Mesenchymal stem cell (in vitro differentiated cells and primary cell): ENCODE measurements around the gene CBR1.

Source experiments
- DNase-seq: peaks from one replicate; pipeline ENCODE4 v3.0.0-alpha.2; 2013
- H2AFZ ChIP-seq: one replicate; pipeline ENCODE4 v1.6.1; 2013; ENCODE audit warnings: low read depth, mild to moderate bottlenecking, control low read depth, inconsistent platforms, low read length, moderate library complexity
- H2AK5ac ChIP-seq: 2 replicates; pipeline ENCODE4 v1.6.1; 2013; ENCODE audit warnings: low read length, moderate library complexity, mild to moderate bottlenecking, inconsistent platforms; ENCODE audit not compliant: severe bottlenecking
- H2BK120ac ChIP-seq: one replicate; pipeline ENCODE4 v1.6.1; 2013; ENCODE audit warnings: low read depth, mild to moderate bottlenecking, inconsistent platforms, low read length, moderate library complexity
- H2BK12ac ChIP-seq, 2 experiments: one replicate each; pipeline ENCODE4 v1.6.1; 2013; ENCODE audit warnings: inconsistent platforms in 2 of 2, low read length in 2 of 2, mild to moderate bottlenecking in 2 of 2, moderate library complexity in 2 of 2, control low read depth in 1 of 2
- H2BK15ac ChIP-seq: one replicate; pipeline ENCODE4 v1.6.1; 2013; ENCODE audit warnings: mild to moderate bottlenecking, low read depth, inconsistent platforms; ENCODE audit not compliant: poor library complexity, severe bottlenecking
- H2BK5ac ChIP-seq: 2 replicates; pipeline ENCODE4 v1.6.1; 2013; ENCODE audit warnings: low read depth, mild to moderate bottlenecking, low read length, control low read depth, inconsistent platforms; ENCODE audit not compliant: poor library complexity, severe bottlenecking
- H3K14ac ChIP-seq, 2 experiments: one replicate each; pipeline ENCODE4 v1.6.1; 2013; ENCODE audit warnings: inconsistent platforms in 2 of 2, low read length in 2 of 2, control low read depth in 1 of 2, mild to moderate bottlenecking in 1 of 2, moderate library complexity in 1 of 2
- H3K18ac ChIP-seq, 2 experiments: one replicate each; pipeline ENCODE4 v1.6.1; 2013; ENCODE audit warnings: inconsistent platforms in 2 of 2, low read length in 2 of 2, control low read depth in 1 of 2, low read depth in 1 of 2, mild to moderate bottlenecking in 1 of 2
- H3K23ac ChIP-seq, 2 experiments: one replicate each; pipeline ENCODE4 v1.6.1; 2013; ENCODE audit warnings: inconsistent platforms in 2 of 2, low read length in 2 of 2, mild to moderate bottlenecking in 2 of 2, moderate library complexity in 2 of 2, control low read depth in 1 of 2
- H3K27ac ChIP-seq: 2 replicates; pipeline ENCODE4 v1.5.1; 2013; ENCODE audit warnings: mild to moderate bottlenecking, moderate library complexity, low read length, control low read depth, inconsistent platforms; ENCODE audit not compliant: poor library complexity, severe bottlenecking
- H3K27me3 ChIP-seq, 2 experiments: 2 replicates each; pipeline versions ENCODE4 v1.6.1 to v1.7.0; 2013; ENCODE audit warnings: low read length in 2 of 2, mild to moderate bottlenecking in 2 of 2, moderate library complexity in 2 of 2, control low read depth in 1 of 2, inconsistent platforms in 1 of 2; ENCODE audit not compliant: control insufficient read depth in 1 of 2, insufficient read depth in 1 of 2
- H3K36me3 ChIP-seq, 2 experiments: 2 replicates each; pipeline versions ENCODE4 v1.6.1 to v1.7.0; 2013; ENCODE audit warnings: low read length in 2 of 2, control low read depth in 1 of 2, inconsistent platforms in 1 of 2, low read depth in 1 of 2, mild to moderate bottlenecking in 1 of 2; ENCODE audit not compliant: insufficient read depth in 2 of 2, control insufficient read depth in 1 of 2
- H3K4ac ChIP-seq, 2 experiments: one replicate each; pipeline ENCODE4 v1.6.1; 2013; ENCODE audit warnings: inconsistent platforms in 2 of 2, low read length in 2 of 2, mild to moderate bottlenecking in 2 of 2, moderate library complexity in 2 of 2, control low read depth in 1 of 2, low read depth in 1 of 2
- H3K4me1 ChIP-seq: 2 replicates; pipeline ENCODE4 v1.6.1; 2013; ENCODE audit warnings: low read depth, low read length, control low read depth; ENCODE audit not compliant: control insufficient read depth, insufficient read depth
- H3K4me2 ChIP-seq: 2 replicates; pipeline ENCODE4 v1.6.1; 2013; ENCODE audit warnings: low read length, mild to moderate bottlenecking, inconsistent platforms; ENCODE audit not compliant: poor library complexity, severe bottlenecking
- H3K4me3 ChIP-seq, 2 experiments: 2 replicates each; pipeline versions ENCODE4 v1.5.1 to v1.7.0; 2013; ENCODE audit warnings: low read length in 2 of 2, mild to moderate bottlenecking in 2 of 2, control low read depth in 1 of 2, low read depth in 1 of 2; ENCODE audit not compliant: insufficient read depth in 1 of 2
- H3K79me1 ChIP-seq: replicated peaks from 2 replicates; pipeline ENCODE4 v1.6.1; 2013; ENCODE audit warnings: mild to moderate bottlenecking, control low read depth, low read length, inconsistent platforms; ENCODE audit not compliant: poor library complexity, severe bottlenecking
- H3K9ac ChIP-seq: 2 replicates; pipeline ENCODE4 v1.7.0; 2013; ENCODE audit warnings: mild to moderate bottlenecking, low read length, moderate library complexity
- H3K9me3 ChIP-seq: 2 replicates; pipeline ENCODE4 v1.7.0; 2013; ENCODE audit warnings: mild to moderate bottlenecking, low read length; ENCODE audit not compliant: control insufficient read depth
- H4K8ac ChIP-seq: one replicate; pipeline ENCODE4 v1.6.1; 2013; ENCODE audit warnings: inconsistent platforms, mild to moderate bottlenecking, low read length, moderate library complexity
- H4K91ac ChIP-seq: one replicate; pipeline ENCODE4 v1.6.1; 2013; ENCODE audit warnings: mild to moderate bottlenecking, low read length, inconsistent platforms
- WGBS: methylation state at CpG from one replicate; pipeline ENCODE4 v1.1.7; 2013; ENCODE audit warnings: mixed read lengths; 5-methylcytosine and 5-hydroxymethylcytosine counted together

Gene CBR1

DNA sequence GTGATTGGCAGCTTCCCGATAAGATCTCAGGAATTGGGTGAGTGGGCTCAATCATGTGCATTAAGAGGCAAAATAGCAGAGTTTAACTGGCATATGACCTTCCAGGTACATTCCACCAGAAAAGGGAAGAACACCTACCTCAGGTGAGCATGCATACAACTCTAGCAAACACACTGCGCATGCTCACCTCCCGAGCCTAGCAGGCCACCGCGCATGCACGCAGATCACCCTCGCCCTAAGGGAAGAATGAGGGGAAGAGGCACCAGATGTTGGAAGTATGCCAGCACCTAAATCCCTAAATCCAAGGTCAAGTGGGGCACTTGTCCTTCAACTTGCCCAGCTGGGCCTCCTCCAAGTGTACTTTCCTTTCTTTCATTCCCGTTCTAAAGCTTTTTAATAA is 41.4 kb downstream of the CBR1 start:
- 81% methylated on average over 8 of the region's 8 CpGs for WGBS
- Histone ChIP-seq H3K4me1 (peaks cover 3% of the 10 kb centered on the region), H3K4me2 (no peak overlapping the region)

DNA sequence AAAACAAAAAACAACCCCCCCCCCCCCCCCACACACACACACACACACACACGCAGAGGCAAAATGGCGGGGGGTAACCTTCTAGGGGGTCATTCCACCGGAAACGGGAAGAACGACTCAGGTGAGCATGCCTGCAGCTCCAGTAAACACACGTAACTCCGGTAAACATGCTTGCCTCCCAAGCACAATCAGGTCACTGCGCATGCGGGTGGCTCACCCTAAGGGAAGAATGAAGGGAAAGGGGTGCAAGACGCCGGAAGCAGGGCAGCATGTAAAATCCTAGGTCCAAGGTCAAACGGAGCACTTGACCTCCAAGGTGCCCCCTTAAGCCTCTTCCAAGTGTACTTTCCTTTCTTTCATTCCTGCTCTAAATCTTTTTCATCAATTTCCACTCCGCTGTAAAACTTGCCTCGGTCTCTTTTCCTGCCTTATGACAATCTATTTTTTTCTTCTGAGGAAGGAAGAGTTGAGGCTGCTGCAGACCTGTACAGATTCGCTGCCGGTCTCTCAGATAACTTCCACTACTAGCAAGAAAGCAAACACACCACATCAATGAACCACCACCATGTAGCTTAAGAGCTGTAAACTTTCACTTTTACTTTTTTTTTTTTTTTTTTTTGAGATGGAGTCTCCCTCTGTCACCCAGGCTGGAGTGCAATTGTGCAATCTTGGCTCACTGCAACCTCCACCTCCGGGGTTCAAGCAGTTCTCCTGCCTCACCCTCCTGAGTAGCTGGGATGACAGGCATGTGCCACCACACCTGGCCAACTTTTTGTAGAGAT is 44.0 kb downstream of the CBR1 start:
- Histone ChIP-seq H3K4me3 (peak overlapping the region in 1 of 2 experiments; percentile 10), H3K36me3 (no peaks in the 10 kb centered on the region), H3K4ac (no peak overlapping the region), H3K18ac (no peak overlapping the region), H2BK15ac (no peak overlapping the region), H3K27me3 (no peaks in the 10 kb centered on the region), H3K4me1 (peaks cover 3% of the 10 kb centered on the region), H3K27ac (no peak overlapping the region), H3K23ac (no peak overlapping the region), H2AK5ac (no peak overlapping the region), H2AFZ (no peak overlapping the region), H2BK5ac (no peak overlapping the region), H3K14ac (no peak overlapping the region), H3K79me1 (no peaks in the 10 kb centered on the region), H3K9me3 (no peaks in the 10 kb centered on the region), H4K91ac (no peak overlapping the region), H4K8ac (no peak overlapping the region), H2BK120ac (no peak overlapping the region), H2BK12ac (no peak overlapping the region), H3K4me2 (no peak overlapping the region), H3K9ac (no peak overlapping the region)
- no peak for DNase-seq
- 87% methylated on average over 16 of the region's 17 CpGs for WGBS

More for the DNA sequence above, 41.4 kb downstream of the CBR1 start:
- Histone ChIP-seq H3K4ac (no peak overlapping the region), H3K27ac (no peak overlapping the region), H3K9ac (no peak overlapping the region), H2AK5ac (no peak overlapping the region), H3K18ac (no peak overlapping the region), H3K4me3 (no peak overlapping the region), H3K36me3 (no peaks in the 10 kb centered on the region), H3K27me3 (no peaks in the 10 kb centered on the region), H3K9me3 (no peaks in the 10 kb centered on the region), H2BK120ac (no peak overlapping the region), H2BK5ac (no peak overlapping the region), H3K23ac (peak overlapping the region in 1 of 2 experiments; percentile 23), H2AFZ (no peak overlapping the region), H2BK15ac (no peak overlapping the region), H4K91ac (no peak overlapping the region), H3K14ac (no peak overlapping the region), H3K79me1 (no peaks in the 10 kb centered on the region), H4K8ac (no peak overlapping the region), H2BK12ac (no peak overlapping the region)
- DNase-seq = no peak

DNA sequence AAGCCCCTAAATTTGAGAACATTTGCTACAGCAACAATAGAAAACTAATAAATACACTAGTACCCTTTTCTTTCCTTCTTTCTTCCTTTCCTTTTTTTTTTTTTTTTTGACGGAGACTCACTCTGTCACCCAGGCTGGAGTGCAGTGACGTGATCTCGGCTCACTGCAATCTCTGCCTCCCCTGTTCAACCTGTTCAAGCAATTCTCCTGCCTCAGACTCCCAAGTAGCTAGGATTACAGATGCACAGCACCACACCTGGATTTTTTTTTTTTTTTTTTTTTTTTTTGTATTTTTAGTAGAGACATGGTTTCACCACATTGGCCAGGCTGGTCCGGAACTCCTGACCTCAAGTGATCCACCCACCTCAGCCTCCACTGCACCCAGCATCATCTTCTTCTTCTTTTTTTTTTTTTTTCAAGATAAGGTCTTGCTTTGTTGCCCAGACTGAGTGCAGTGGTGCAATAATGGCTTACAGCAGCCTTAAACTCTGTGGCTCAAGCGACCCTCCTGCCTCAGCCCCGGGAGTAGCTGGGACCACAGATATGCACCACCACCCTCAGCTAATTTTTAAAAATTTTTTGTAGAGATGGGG is 45.4 kb downstream of the CBR1 start:
- H2AFZ ChIP-seq = no peak overlapping the region
- H3K79me1 ChIP-seq = no peaks in the 10 kb centered on the region
- H3K4me2 ChIP-seq = no peak overlapping the region
- H4K91ac ChIP-seq = no peak overlapping the region
- no peak overlapping the region for H3K4me3 ChIP-seq
- DNase-seq = no peak
- no peak overlapping the region for H3K27ac ChIP-seq
- H2BK12ac ChIP-seq = no peak overlapping the region
- no peak overlapping the region for H2BK15ac ChIP-seq
- H3K18ac ChIP-seq = no peak overlapping the region
- H3K36me3 ChIP-seq = no peaks in the 10 kb centered on the region
- H3K14ac ChIP-seq = no peak overlapping the region
- no peak overlapping the region for H3K9ac ChIP-seq
- no peak overlapping the region for H2BK120ac ChIP-seq
- peaks cover 3% of the 10 kb centered on the region for H3K4me1 ChIP-seq
- H2AK5ac ChIP-seq = no peak overlapping the region
- H3K27me3 ChIP-seq = no peaks in the 10 kb centered on the region
- H4K8ac ChIP-seq = no peak overlapping the region
- H3K9me3 ChIP-seq = no peaks in the 10 kb centered on the region
- no peak overlapping the region for H2BK5ac ChIP-seq
- WGBS = 60% methylated on average over 1 of the region's 6 CpGs
- H3K4ac ChIP-seq = no peak overlapping the region
- no peak overlapping the region for H3K23ac ChIP-seq

DNA sequence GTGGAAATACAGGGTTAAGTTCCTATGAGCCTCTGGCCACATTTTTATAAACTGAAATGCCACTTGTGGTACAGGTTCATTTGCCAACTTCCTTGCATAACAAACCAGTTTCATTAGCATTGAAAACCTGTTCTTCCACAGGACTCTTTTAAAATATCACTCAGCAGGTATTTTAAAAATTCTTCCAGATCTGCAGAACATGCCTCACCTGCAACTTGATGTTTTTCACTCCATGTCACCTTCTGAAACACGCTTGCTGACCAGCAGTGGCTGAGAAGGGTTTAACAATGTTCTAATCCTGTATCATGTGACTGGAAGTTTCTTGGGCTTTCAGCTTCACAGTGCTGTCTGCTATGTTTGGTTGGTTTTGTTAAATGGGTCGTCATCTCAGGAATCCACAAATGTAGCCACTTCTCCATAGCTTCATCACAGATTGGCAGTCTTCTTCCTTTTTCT is 47.5 kb downstream of the CBR1 start:
- Histone ChIP-seq H3K36me3 (no peaks in the 10 kb centered on the region), H2BK120ac (no peak overlapping the region), H2BK5ac (no peak overlapping the region), H3K4me3 (no peak overlapping the region), H4K91ac (no peak overlapping the region), H2AFZ (no peak overlapping the region), H3K27me3 (no peaks in the 10 kb centered on the region), H2BK15ac (no peak overlapping the region), H4K8ac (no peak overlapping the region), H3K23ac (no peak overlapping the region), H3K18ac (no peak overlapping the region), H2BK12ac (no peak overlapping the region), H3K4me1 (peaks cover 4% of the 10 kb centered on the region), H3K27ac (no peak overlapping the region), H3K9me3 (no peaks in the 10 kb centered on the region), H3K79me1 (no peaks in the 10 kb centered on the region), H3K14ac (no peak overlapping the region), H3K9ac (no peak overlapping the region), H3K4ac (no peak overlapping the region), H2AK5ac (no peak overlapping the region), H3K4me2 (no peak overlapping the region)
- 94% methylated on average over 2 of the region's 2 CpGs for WGBS
- DNase-seq = no peak
